ENCODE measurements around the gene TMEM245. TPM values are rescaled to one million over a fixed set of nuclear protein-coding genes. Genes with fewer than 3 reads are reported as not detected.
A peak's percentile ranks its signal among the peaks of the same experiment; 100 is the strongest.

The TMEM245 gene
- total and polyA plus RNA-seq, 2 donors (not counting 1 experiment from before 2014, with no cell fraction given) = 48.2 to 48.8 TPM

- H3K27me3 ChIP-seq (ENCODE audit: control insufficient read depth, insufficient read depth, low read length) = no peaks in the 10 kb centered on the region
- H3K36me3 ChIP-seq (ENCODE audit: control insufficient read depth, insufficient read depth, low read length) = peaks cover 2% of the 10 kb centered on the region
- TF ChIP-seq CTCF (conservative IDR thresholded peaks at IDR 0.05 in 1 of 2, IDR thresholded peaks at IDR 0.05 in 1 of 2; ENCODE audit: low read depth in 1 of 2, low read length in 2 of 2) = no peak
- no peak for TF ChIP-seq EZH2 (IDR thresholded peaks at IDR 0.05; ENCODE audit: low read length, missing control alignments)
- H3K9ac ChIP-seq (ENCODE audit: insufficient read depth, low read length) = no peak overlapping the region
- no peaks in the 10 kb centered on the region for H3K9me3 ChIP-seq (ENCODE audit: control insufficient read depth, insufficient read depth, low read depth, low read length)
- no peak overlapping the region for H3K27ac ChIP-seq (ENCODE audit: insufficient read depth, low read length)
- H2AFZ ChIP-seq (ENCODE audit: low read length) = no peak overlapping the region
- H3K4me2 ChIP-seq (ENCODE audit: extremely low read depth, insufficient read depth, low read length) = no peak overlapping the region
- H3K4me1 ChIP-seq (ENCODE audit: control insufficient read depth, extremely low read depth, insufficient read depth, low read length) = no peaks in the 10 kb centered on the region
- no peaks in the 10 kb centered on the region for H3K79me2 ChIP-seq (ENCODE audit: control insufficient read depth, insufficient read depth, low read length)
- H3K4me3 ChIP-seq (replicated peaks in 1 of 4; ENCODE audit: control extremely low read depth in 1 of 4, insufficient read depth in 1 of 4, low read depth in 3 of 4, low read length in 4 of 4) = no peak overlapping the region
- no peak for DNase-seq (ENCODE audit: low read depth in 2 of 2)
- H4K20me1 ChIP-seq (ENCODE audit: control insufficient read depth, extremely low read depth, insufficient read depth, low read length) = no peaks in the 10 kb centered on the region
Measured at GRCh38 chr9:109072133-109072692, 47.5 kb downstream of the TMEM245 start.

DNA sequence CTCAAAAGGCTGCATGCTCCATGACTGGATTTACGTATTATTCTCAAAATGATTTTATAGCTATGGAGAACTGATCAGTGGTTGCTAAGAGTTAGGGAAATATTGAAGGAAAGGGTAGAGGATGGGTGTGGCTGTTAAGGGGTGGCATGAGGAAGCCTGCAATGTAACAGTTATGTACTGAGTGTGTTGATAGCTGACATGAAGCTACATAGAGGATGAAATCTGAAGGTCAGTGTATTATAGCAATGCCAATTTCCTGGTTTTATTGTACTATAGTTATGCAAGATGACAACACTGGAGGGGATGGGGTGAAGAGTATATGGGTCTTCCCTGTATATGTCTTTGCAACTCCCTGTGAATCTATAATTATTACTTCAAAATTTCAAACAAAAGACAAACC, 51.0 kb downstream of the TMEM245 start:
- no peak overlapping the region for H3K9ac ChIP-seq (ENCODE audit: insufficient read depth, low read length)
- no peak for DNase-seq (ENCODE audit: low read depth in 2 of 2)
- H3K4me2 ChIP-seq (ENCODE audit: extremely low read depth, insufficient read depth, low read length) = no peak overlapping the region
- H4K20me1 ChIP-seq (ENCODE audit: control insufficient read depth, extremely low read depth, insufficient read depth, low read length) = no peaks in the 10 kb centered on the region
- no peak overlapping the region for H3K27ac ChIP-seq (ENCODE audit: insufficient read depth, low read length)
- no peaks in the 10 kb centered on the region for H3K79me2 ChIP-seq (ENCODE audit: control insufficient read depth, insufficient read depth, low read length)
- no peak overlapping the region for H3K4me3 ChIP-seq (replicated peaks in 1 of 4; ENCODE audit: control extremely low read depth in 1 of 4, insufficient read depth in 1 of 4, low read depth in 3 of 4, low read length in 4 of 4)
- TF ChIP-seq EZH2 (IDR thresholded peaks at IDR 0.05; ENCODE audit: low read length, missing control alignments) (no peak), CTCF (conservative IDR thresholded peaks at IDR 0.05 in 1 of 2, IDR thresholded peaks at IDR 0.05 in 1 of 2; ENCODE audit: low read depth in 1 of 2, low read length in 2 of 2) (no peak)
- H3K4me1 ChIP-seq (ENCODE audit: control insufficient read depth, extremely low read depth, insufficient read depth, low read length) = no peaks in the 10 kb centered on the region
- no peaks in the 10 kb centered on the region for H3K27me3 ChIP-seq (ENCODE audit: control insufficient read depth, insufficient read depth, low read length)
- H3K36me3 ChIP-seq (ENCODE audit: control insufficient read depth, insufficient read depth, low read length) = peaks cover 2% of the 10 kb centered on the region
- no peaks in the 10 kb centered on the region for H3K9me3 ChIP-seq (ENCODE audit: control insufficient read depth, insufficient read depth, low read depth, low read length)
- no peak overlapping the region for H2AFZ ChIP-seq (ENCODE audit: low read length)

DNA sequence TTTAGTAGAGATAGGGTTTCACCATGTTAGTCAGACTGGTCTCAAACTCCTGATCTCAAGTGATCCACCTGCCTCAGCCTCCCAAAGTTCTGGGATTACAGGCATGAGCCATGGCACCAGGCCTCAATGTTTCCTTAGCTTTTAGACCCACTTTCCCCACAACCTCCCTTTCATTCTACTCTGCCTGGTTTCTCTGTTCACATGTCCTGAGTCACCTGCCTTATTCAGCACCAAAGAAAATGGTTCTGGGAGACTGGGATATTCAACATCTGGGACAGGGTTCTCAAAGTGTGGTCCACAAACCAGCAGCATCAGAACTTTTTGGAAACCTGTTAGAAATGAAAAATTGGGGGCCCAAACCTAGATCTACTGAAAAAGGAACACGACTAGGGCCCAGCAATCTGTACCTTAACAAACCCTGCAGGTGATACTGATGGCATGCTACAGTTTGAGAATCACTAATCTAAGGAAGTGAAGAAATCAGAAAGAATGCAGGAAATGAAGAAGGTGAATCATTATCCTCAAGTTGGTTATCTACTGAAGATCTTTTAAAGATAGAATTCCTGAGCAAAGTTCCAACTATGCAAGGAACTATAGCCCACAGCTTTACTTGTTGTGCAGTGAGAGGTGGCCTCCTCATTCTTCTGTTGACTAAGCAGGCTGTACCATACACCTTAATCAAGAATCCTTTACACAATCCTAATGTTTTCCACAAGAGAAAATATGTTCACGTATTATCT, 54.6 kb downstream of the TMEM245 start:
- no peak overlapping the region for H2AFZ ChIP-seq (ENCODE audit: low read length)
- H3K9me3 ChIP-seq (ENCODE audit: control insufficient read depth, insufficient read depth, low read depth, low read length) = no peaks in the 10 kb centered on the region
- DNase-seq (ENCODE audit: low read depth in 2 of 2) = peak in 1 of 2 donors; percentile 80
- H3K27ac ChIP-seq (ENCODE audit: insufficient read depth, low read length) = no peak overlapping the region
- no peaks in the 10 kb centered on the region for H3K79me2 ChIP-seq (ENCODE audit: control insufficient read depth, insufficient read depth, low read length)
- H3K4me1 ChIP-seq (ENCODE audit: control insufficient read depth, extremely low read depth, insufficient read depth, low read length) = no peaks in the 10 kb centered on the region
- H3K4me2 ChIP-seq (ENCODE audit: extremely low read depth, insufficient read depth, low read length) = no peak overlapping the region
- no peak overlapping the region for H3K4me3 ChIP-seq (replicated peaks in 1 of 4; ENCODE audit: control extremely low read depth in 1 of 4, insufficient read depth in 1 of 4, low read depth in 3 of 4, low read length in 4 of 4)
- no peak for TF ChIP-seq EZH2 (IDR thresholded peaks at IDR 0.05; ENCODE audit: low read length, missing control alignments)
- TF ChIP-seq CTCF (conservative IDR thresholded peaks at IDR 0.05 in 1 of 2, IDR thresholded peaks at IDR 0.05 in 1 of 2; ENCODE audit: low read depth in 1 of 2, low read length in 2 of 2) = no peak
- no peaks in the 10 kb centered on the region for H4K20me1 ChIP-seq (ENCODE audit: control insufficient read depth, extremely low read depth, insufficient read depth, low read length)
- H3K9ac ChIP-seq (ENCODE audit: insufficient read depth, low read length) = no peak overlapping the region
- peaks cover 5% of the 10 kb centered on the region for H3K36me3 ChIP-seq (ENCODE audit: control insufficient read depth, insufficient read depth, low read length)
- H3K27me3 ChIP-seq (ENCODE audit: control insufficient read depth, insufficient read depth, low read length) = no peaks in the 10 kb centered on the region
